ENCODE results near the gene FBN2. TPM values are rescaled to one million over a fixed set of nuclear protein-coding genes. Genes with fewer than 3 reads are reported as not detected.

Gene FBN2
- total RNA-seq, 4 donors from 2014 or later = 5.4 to 14.9 (median 10.1) TPM

- DNase-seq (ENCODE audit: extremely low spot score) = no peak
- Histone ChIP-seq H3K4me1 (peaks cover 0 to 37% (median 23%) of the 10 kb centered on the region in 4 donors), H3K9me3 (no peaks in the 10 kb centered on the region), H3K27ac (replicated peaks in 1 of 4) (peak overlapping the region in 1 of 4 donors; percentile 47), H3K27me3 (no peaks in the 10 kb centered on the region), H3K4me3 (no peak overlapping the region), H3K36me3 (no peaks in the 10 kb centered on the region)
- WGBS = 54% methylated on average over 6 of the region's 6 CpGs
- intact Hi-C loops (cut with DNase I) = no loop called here
- TF ChIP-seq POLR2AphosphoS5 (IDR thresholded peaks at IDR 0.05) = no peak
- no peak for TF ChIP-seq CTCF (IDR thresholded peaks at IDR 0.05)
- no peak for TF ChIP-seq EP300 (IDR thresholded peaks at IDR 0.05)
Measured at GRCh38 chr5:128271859-128272464, 266.1 kb downstream of the FBN2 start.

GRCh38 chr5:128271071-128271470 lies 267.0 kb downstream of the FBN2 start:
- DNase-seq (ENCODE audit: extremely low spot score) = no peak
- no peak for TF ChIP-seq EP300 (IDR thresholded peaks at IDR 0.05)
- no peak for TF ChIP-seq CTCF (IDR thresholded peaks at IDR 0.05)
- no peak for TF ChIP-seq POLR2AphosphoS5 (IDR thresholded peaks at IDR 0.05)
- no peak for TF ChIP-seq POLR2A (IDR thresholded peaks at IDR 0.05; ENCODE audit: low read depth)
- Histone ChIP-seq H3K27ac (replicated peaks in 1 of 4) (peak overlapping the region in 1 of 4 donors; percentile 47), H3K36me3 (no peaks in the 10 kb centered on the region), H3K4me1 (peaks cover 0 to 37% (median 23%) of the 10 kb centered on the region in 4 donors), H3K4me3 (no peak overlapping the region), H3K9me3 (no peaks in the 10 kb centered on the region), H3K27me3 (no peaks in the 10 kb centered on the region)
- 70% methylated on average over 3 of the region's 3 CpGs for WGBS
- intact Hi-C loops (cut with DNase I) = no loop called here

GRCh38 chr5:128264564-128265360 lies 273.3 kb downstream of the FBN2 start:
- 43% methylated on average over 3 of the region's 3 CpGs for WGBS
- TF ChIP-seq POLR2A (IDR thresholded peaks at IDR 0.05; ENCODE audit: low read depth) (no peak), CTCF (IDR thresholded peaks at IDR 0.05) (peak in 1 of 3 experiments; percentile 38)
- peaks cover 0 to 26% (median 6%) of the 10 kb centered on the region in 4 donors for H3K36me3 ChIP-seq
- peak overlapping the region in 1 of 4 donors; percentile 21 for H3K27ac ChIP-seq (replicated peaks in 1 of 4)
- H3K4me3 ChIP-seq = no peak overlapping the region
- peaks cover 6 to 24% (median 17%) of the 10 kb centered on the region in 4 donors for H3K4me1 ChIP-seq
- DNase-seq (ENCODE audit: extremely low spot score) = no peak
- H3K9me3 ChIP-seq = no peaks in the 10 kb centered on the region
- H3K27me3 ChIP-seq = no peaks in the 10 kb centered on the region
- intact Hi-C loops (cut with DNase I) = no loop called here

- H3K9me3 ChIP-seq = no peaks in the 10 kb centered on the region
- intact Hi-C loops (cut with DNase I) = no loop called here
- H3K4me3 ChIP-seq = no peak overlapping the region
- H3K36me3 ChIP-seq = peaks cover 0 to 26% (median 7%) of the 10 kb centered on the region in 4 donors
- H3K27me3 ChIP-seq = no peaks in the 10 kb centered on the region
- DNase-seq (ENCODE audit: extremely low spot score) = no peak
- peaks cover 6 to 24% (median 17%) of the 10 kb centered on the region in 4 donors for H3K4me1 ChIP-seq
- WGBS = 74% methylated on average over 9 of the region's 12 CpGs
- H3K27ac ChIP-seq (replicated peaks in 1 of 4) = no peak overlapping the region
- no peak for TF ChIP-seq CTCF (IDR thresholded peaks at IDR 0.05)
- no peak for TF ChIP-seq POLR2AphosphoS5 (IDR thresholded peaks at IDR 0.05)
- no peak for TF ChIP-seq POLR2A (IDR thresholded peaks at IDR 0.05; ENCODE audit: low read depth)
- TF ChIP-seq EP300 (IDR thresholded peaks at IDR 0.05) = no peak
Measured at GRCh38 chr5:128263357-128263756, 274.7 kb downstream of the FBN2 start.

Measured in esophagus muscularis mucosa (tissue), 4 donors.